ENCODE data around the gene PRPS2. TPM values are rescaled to one million over a fixed set of nuclear protein-coding genes. Genes with fewer than 3 reads are reported as not detected.

Gene PRPS2
- total RNA-seq, 1 donor from 2014 or later = 37.7 TPM

DNA sequence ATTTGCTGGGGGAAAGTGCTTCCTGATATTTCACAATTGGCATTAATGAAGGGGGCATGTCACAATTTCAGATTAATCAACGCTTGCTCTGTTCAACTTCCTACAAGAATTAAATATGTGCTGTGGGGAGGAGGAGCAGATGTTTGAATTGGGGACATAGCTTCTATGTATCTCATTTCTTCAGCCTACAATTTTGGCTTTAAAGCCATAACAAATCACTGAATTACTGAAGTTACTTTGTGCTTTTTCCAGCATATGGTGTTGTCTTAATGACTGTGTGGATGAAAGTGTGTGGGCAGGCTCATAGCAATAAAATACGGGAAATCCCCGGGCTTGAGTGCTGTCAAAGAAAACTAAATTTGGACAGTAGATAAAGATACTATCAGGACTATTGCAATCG lies 76.5 kb downstream of the PRPS2 start:
- H3K9me3 Mint-ChIP-seq = no peaks in the 10 kb centered on the region
- peaks cover 8% of the 10 kb centered on the region for H3K36me3 Mint-ChIP-seq (ENCODE audit: low read depth)
- H3K27ac Mint-ChIP-seq = peak overlapping the region; percentile 95
- DNase-seq (no peak), ATAC-seq (ENCODE audit: low read depth) (peak; percentile 26)
- H3K4me1 Mint-ChIP-seq = peaks cover 67% of the 10 kb centered on the region
- intact Hi-C loops (cut with micrococcal nuclease) = no loop called here
- H3K4me3 Mint-ChIP-seq = peak overlapping the region; percentile 84
- ChIA-PET CTCF (no interaction called here), POLR2A (interaction anchor here (0.6 kb wide), 2 partner anchors 11 to 76 kb away, joined by 6 to 9 read pairs; partner anchors contain the start of gene PRPS2)
- TF ChIP-seq, protein P1, sequence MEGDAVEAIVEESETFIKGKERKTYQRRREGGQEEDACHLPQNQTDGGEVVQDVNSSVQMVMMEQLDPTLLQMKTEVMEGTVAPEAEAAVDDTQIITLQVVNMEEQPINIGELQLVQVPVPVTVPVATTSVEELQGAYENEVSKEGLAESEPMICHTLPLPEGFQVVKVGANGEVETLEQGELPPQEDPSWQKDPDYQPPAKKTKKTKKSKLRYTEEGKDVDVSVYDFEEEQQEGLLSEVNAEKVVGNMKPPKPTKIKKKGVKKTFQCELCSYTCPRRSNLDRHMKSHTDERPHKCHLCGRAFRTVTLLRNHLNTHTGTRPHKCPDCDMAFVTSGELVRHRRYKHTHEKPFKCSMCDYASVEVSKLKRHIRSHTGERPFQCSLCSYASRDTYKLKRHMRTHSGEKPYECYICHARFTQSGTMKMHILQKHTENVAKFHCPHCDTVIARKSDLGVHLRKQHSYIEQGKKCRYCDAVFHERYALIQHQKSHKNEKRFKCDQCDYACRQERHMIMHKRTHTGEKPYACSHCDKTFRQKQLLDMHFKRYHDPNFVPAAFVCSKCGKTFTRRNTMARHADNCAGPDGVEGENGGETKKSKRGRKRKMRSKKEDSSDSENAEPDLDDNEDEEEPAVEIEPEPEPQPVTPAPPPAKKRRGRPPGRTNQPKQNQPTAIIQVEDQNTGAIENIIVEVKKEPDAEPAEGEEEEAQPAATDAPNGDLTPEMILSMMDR (IDR thresholded peaks at IDR 0.05) = no peak
- H3K27me3 Mint-ChIP-seq = no peaks in the 10 kb centered on the region

DNA sequence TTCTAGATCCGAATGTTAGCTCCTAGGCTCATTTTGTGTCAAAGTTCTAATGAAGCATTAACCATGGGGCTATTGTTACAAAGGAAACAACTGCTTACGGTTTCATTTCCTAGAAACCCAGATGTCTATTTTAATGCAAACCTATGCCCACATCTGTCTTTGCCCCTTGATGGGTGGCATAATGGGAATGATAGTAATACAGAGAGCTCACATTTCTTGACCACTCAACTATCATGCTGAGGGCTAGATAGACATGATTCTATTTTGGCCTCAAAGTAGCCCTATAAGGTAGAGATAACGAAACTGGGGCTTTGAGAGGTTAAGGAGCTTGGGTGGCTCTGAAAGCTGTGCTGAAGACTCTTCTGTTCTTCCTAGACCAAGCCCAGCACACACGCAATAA lies 77.5 kb downstream of the PRPS2 start:
- H3K27me3 Mint-ChIP-seq = no peaks in the 10 kb centered on the region
- H3K36me3 Mint-ChIP-seq (ENCODE audit: low read depth) = peaks cover 14% of the 10 kb centered on the region
- ATAC-seq (ENCODE audit: low read depth) (peak; percentile 26), DNase-seq (no peak)
- ChIA-PET CTCF (no interaction called here), POLR2A (interaction anchor here (0.6 kb wide), 2 partner anchors 100 to 106 kb away, joined by 3 to 4 read pairs; partner anchors contain the start of gene TMSB4X)
- intact Hi-C loops (cut with micrococcal nuclease) = no loop called here
- TF ChIP-seq, protein P1 (IDR thresholded peaks at IDR 0.05) = no peak
- H3K4me1 Mint-ChIP-seq = peaks cover 75% of the 10 kb centered on the region
- no peaks in the 10 kb centered on the region for H3K9me3 Mint-ChIP-seq
- peak overlapping the region; percentile 95 for H3K27ac Mint-ChIP-seq
- peak overlapping the region; percentile 84 for H3K4me3 Mint-ChIP-seq

DNA sequence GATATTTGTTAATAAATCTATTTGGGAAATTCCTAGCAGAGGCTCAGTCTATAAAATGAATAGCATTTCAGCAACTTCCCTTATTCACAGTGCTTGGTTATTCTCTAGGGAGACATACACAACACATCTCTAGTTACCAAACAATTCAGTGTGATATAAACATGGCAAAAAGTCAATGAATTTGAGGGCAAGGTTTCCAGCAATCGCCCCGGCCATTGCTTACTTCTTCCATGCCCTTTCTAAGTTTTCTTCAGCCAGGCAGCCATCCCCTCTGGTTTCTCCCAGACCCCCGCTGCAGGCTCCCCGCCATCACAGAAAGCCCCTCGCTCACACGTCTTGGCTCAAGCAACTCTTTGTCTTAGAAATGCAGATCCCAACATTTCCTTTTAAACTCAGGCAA lies 80.0 kb downstream of the PRPS2 start:
- H3K27ac Mint-ChIP-seq = peak overlapping the region; percentile 84
- no peaks in the 10 kb centered on the region for H3K27me3 Mint-ChIP-seq
- ATAC-seq (ENCODE audit: low read depth) (peak; percentile 31), DNase-seq (no peak)
- intact Hi-C loops (cut with micrococcal nuclease) = no loop called here
- TF ChIP-seq, protein P1 (IDR thresholded peaks at IDR 0.05) = no peak
- CTCF ChIA-PET = no interaction called here
- no peaks in the 10 kb centered on the region for H3K9me3 Mint-ChIP-seq
- H3K36me3 Mint-ChIP-seq (ENCODE audit: low read depth) = peaks cover 18% of the 10 kb centered on the region
- peaks cover 82% of the 10 kb centered on the region for H3K4me1 Mint-ChIP-seq
- POLR2A ChIA-PET = no interaction called here
- H3K4me3 Mint-ChIP-seq = peak overlapping the region; percentile 29

DNA sequence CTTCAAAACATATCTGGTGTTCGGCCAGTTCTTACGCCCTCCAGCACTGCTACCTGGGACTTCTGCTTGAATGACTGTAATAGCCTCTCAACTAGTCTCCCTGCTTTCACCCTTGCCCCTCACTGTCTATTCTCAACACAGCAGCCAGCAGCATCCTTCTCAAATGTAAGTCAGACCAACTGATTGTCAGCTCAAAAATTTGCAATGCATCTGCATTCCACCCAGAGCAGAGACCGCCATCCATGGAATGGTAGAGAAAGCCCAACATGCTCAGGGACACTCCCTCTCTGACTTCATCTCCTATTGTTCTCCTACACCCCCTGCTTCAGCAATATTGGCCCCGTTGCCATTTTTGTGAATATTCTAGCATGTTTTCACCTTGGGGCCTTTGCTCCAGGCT lies 81.5 kb downstream of the PRPS2 start:
- intact Hi-C loops (cut with micrococcal nuclease) = no loop called here
- no peak for DNase-seq
- Mint-ChIP-seq H3K27me3 (no peaks in the 10 kb centered on the region), H3K27ac (peak overlapping the region; percentile 78), H3K4me1 (peaks cover 75% of the 10 kb centered on the region), H3K9me3 (no peaks in the 10 kb centered on the region), H3K4me3 (no peak overlapping the region), H3K36me3 (ENCODE audit: low read depth) (peaks cover 25% of the 10 kb centered on the region)
- TF ChIP-seq, protein P1 (IDR thresholded peaks at IDR 0.05) = no peak
- CTCF ChIA-PET = interaction anchor here (1.2 kb wide), 1 partner anchor 58 kb away, joined by 3 read pairs; no protein-coding TSS in a partner anchor
- ATAC-seq (ENCODE audit: low read depth) = no peak
- POLR2A ChIA-PET = interaction anchor here (0.6 kb wide), 1 partner anchor 177 kb away, joined by 3 read pairs; no protein-coding TSS in a partner anchor

Other genes starting within 250 kb of the PRPS2 start
- 4.6 and 5.4 TPM in 2 replicates for gene TLR7, start 75.7 kb downstream of the PRPS2 start, total RNA-seq
- 0.20 and 0.22 TPM in 2 replicates for gene TLR8, start 115.2 kb downstream of the PRPS2 start, total RNA-seq
- gene TMSB4X, start 183.7 kb downstream of the PRPS2 start, total RNA-seq = 5,922 and 6,273 TPM in 2 replicates